Transverse colon (tissue), 4 donors: Measurements from ENCODE around the gene TTLL4. TPM values are rescaled to one million over a fixed set of nuclear protein-coding genes. Genes with fewer than 3 reads are reported as not detected.

Experiments used
- DNase-seq: peaks from one replicate; pipeline ENCODE4 v3.0.0-alpha.2; 2019
- H3K27ac ChIP-seq, 4 donors: fragments of 200-600 bp; sonication (generic); 2 replicates each; pipeline ENCODE4 v1.5.1; 2016 to 2018; ENCODE audit warnings: inconsistent platforms in 4 of 4
- H3K27me3 ChIP-seq: fragments of 200-600 bp; sonication (generic); 2 replicates; pipeline ENCODE4 v1.5.1; 2017; ENCODE audit warnings: inconsistent platforms
- H3K36me3 ChIP-seq, 4 donors: fragments of 200-600 bp; sonication (generic); 2 replicates each; pipeline ENCODE4 v1.5.1; 2017 to 2019; ENCODE audit warnings: inconsistent platforms in 4 of 4
- H3K4me1 ChIP-seq, 4 donors: fragments of 200-600 bp; sonication (generic); 2 replicates each; pipeline ENCODE4 v1.5.1; 2017 to 2020; ENCODE audit warnings: inconsistent platforms in 4 of 4
- H3K4me3 ChIP-seq, 4 donors: fragments of 200-600 bp; sonication (generic); 1 replicate in 1 of 4; 2 replicates in 3 of 4; pipeline versions ENCODE4 v1.5.1 to v1.6.1; 2017 to 2019; ENCODE audit warnings: inconsistent platforms in 4 of 4
- H3K9me3 ChIP-seq, 2 donors: fragments of 200-600 bp; sonication (generic); 2 replicates each; pipeline ENCODE4 v1.5.1; 2017 to 2019; ENCODE audit warnings: inconsistent platforms in 2 of 2
- CTCF ChIP-seq, 5 experiments: fragments of 200-600 bp in 3 of 5; fragments of 450-650 bp in 2 of 5; sonication (generic) in 3 of 5; IDR thresholded peaks; 1 replicate in 2 of 5; 2 replicates in 3 of 5; pipeline ENCODE4 v1.5.1; 2016 to 2017; ENCODE audit warnings: antibody characterized with exemption in 5 of 5, inconsistent platforms in 3 of 5, mild to moderate bottlenecking in 2 of 5, moderate library complexity in 1 of 5
- EP300 ChIP-seq: sonication (generic); formaldehyde crosslinking; IDR thresholded peaks from one replicate; pipeline ENCODE4 v1.6.1; 2017; ENCODE audit warnings: antibody characterized with exemption, low read depth
- POLR2A ChIP-seq: fragments of 450-650 bp; IDR thresholded peaks from one replicate; pipeline ENCODE4 v1.6.1; 2016; ENCODE audit warnings: antibody characterized with exemption, mild to moderate bottlenecking, moderate library complexity
- POLR2AphosphoS5 ChIP-seq, 3 donors: sonication (generic); formaldehyde crosslinking; IDR thresholded peaks; one replicate each; pipeline ENCODE4 v1.6.1; 2016; ENCODE audit warnings: antibody characterized with exemption in 3 of 3
- WGBS, 2 donors: methylation state at CpG; one replicate each; pipeline ENCODE4 v1.1.5; 2018; ENCODE audit warnings: low coverage in 1 of 2; 5-methylcytosine and 5-hydroxymethylcytosine counted together
- in situ Hi-C, 4 donors: fragments of 200-750 bp; cut with MboI; loops; one replicate each; pipeline versions ENCODE4 v1.15.0 to v1.15.1; 2017; ENCODE audit warnings: low sequenced_read_pairs in 3 of 4, low pct_ligation_motif_present in 1 of 4, low pct_unique_long_range_greater_than_20kb in 1 of 4
- intact Hi-C: fragments of 100-400 bp; cut with DNase I; formaldehyde crosslinking; loops from one replicate; pipeline ENCODE4 v1.15.1; 2023; ENCODE audit warnings: low total_unique reads
- total RNA-seq, 4 donors: library from RNA; depleted of rRNA; stranded (reverse); fragments of >200 nt; gene quantifications; one replicate each; pipeline ENCODE4 v1.1.0, GENCODE V29; 2016

Gene TTLL4
- total RNA-seq = 10 to 100 TPM in 3 of 4 donors, 1 to 10 TPM in 1; 6.0 to 26.0 (median 15.9) TPM

GRCh38 chr2:218710687-218711549, at the start of gene TTLL4:
Gene TTLL4 (plus strand): TSS chr2:218710835. CDS start chr2:218737677, 26,842 bp downstream.
- intact Hi-C loops = loop anchor here (5.0 kb wide), 1 partner anchor 759 kb away; no protein-coding TSS in a partner anchor
- in situ Hi-C loops = loop anchor here in 1 of 4 donors (25.0 kb wide), 1 partner anchor 126 kb away; the partner anchor contains the start of gene PRKAG3
- Histone ChIP-seq H3K9me3 (no peaks in the 10 kb centered on the region), H3K4me3 (peak within 1 kb of the TSS; percentile 56 to 83 (median 77)), H3K36me3 (no peaks in the 10 kb centered on the region), H3K27me3 (no peaks in the 10 kb centered on the region), H3K27ac (peak within 1 kb of the TSS; percentile 90 to 95 (median 93)), H3K4me1 (peaks cover 0 to 19% (median 11%) of the 10 kb centered on the region in 4 donors)
- TF ChIP-seq CTCF (IDR thresholded peaks at IDR 0.05) (peak; percentile 76 to 98 (median 90)), EP300 (no peak), POLR2AphosphoS5 (IDR thresholded peaks at IDR 0.05) (peak; percentile 82 to 94 (median 84)), POLR2A (peak; percentile 68)
- peak; percentile 98 for DNase-seq
- 0% methylated on average over 14 to 64 of the region's 74 CpGs for WGBS, 2 donors

GRCh38 chr2:218662377-218662776, 48.3 kb upstream of the TTLL4 start:
- Histone ChIP-seq H3K9me3 (no peaks in the 10 kb centered on the region), H3K4me3 (no peak overlapping the region), H3K27me3 (no peaks in the 10 kb centered on the region), H3K4me1 (peaks cover 14 to 21% (median 17%) of the 10 kb centered on the region in 4 donors), H3K36me3 (peaks cover 0 to 36% (median 18%) of the 10 kb centered on the region in 4 donors), H3K27ac (no peak overlapping the region)
- 83 to 87% methylated on average over 1 to 7 of the region's 7 CpGs for WGBS, 2 donors
- intact Hi-C loops (no loop called here), in situ Hi-C loops (no loop called here)
- no peak for TF ChIP-seq EP300
- TF ChIP-seq POLR2AphosphoS5 (IDR thresholded peaks at IDR 0.05) = no peak
- no peak for TF ChIP-seq CTCF (IDR thresholded peaks at IDR 0.05)
- no peak for TF ChIP-seq POLR2A
- DNase-seq = no peak

- no peaks in the 10 kb centered on the region for H3K9me3 ChIP-seq
- TF ChIP-seq CTCF (IDR thresholded peaks at IDR 0.05) = no peak
- TF ChIP-seq POLR2A = no peak
- no peak for TF ChIP-seq EP300
- DNase-seq = no peak
- in situ Hi-C loops = no loop called here
- H3K36me3 ChIP-seq = peaks cover 0 to 36% (median 20%) of the 10 kb centered on the region in 4 donors
- no peak overlapping the region for H3K27ac ChIP-seq
- intact Hi-C loops = no loop called here
- H3K4me3 ChIP-seq = no peak overlapping the region
- no peaks in the 10 kb centered on the region for H3K27me3 ChIP-seq
- H3K4me1 ChIP-seq = peaks cover 14 to 20% (median 17%) of the 10 kb centered on the region in 4 donors
- 91% methylated on average over 10 of the region's 10 CpGs; no CpG with 5 or more reads in 1 of the 2 donors for WGBS, 2 donors
These were observed 47.8 kb upstream of the TTLL4 start for GRCh38 chr2:218662827-218663226.

GRCh38 chr2:218663901-218664300, 46.7 kb upstream of the TTLL4 start:
- H3K27ac ChIP-seq = no peak overlapping the region
- H3K4me1 ChIP-seq = peaks cover 6 to 10% (median 7%) of the 10 kb centered on the region in 4 donors
- TF ChIP-seq EP300 = no peak
- no peak for TF ChIP-seq POLR2AphosphoS5 (IDR thresholded peaks at IDR 0.05)
- TF ChIP-seq CTCF (IDR thresholded peaks at IDR 0.05) = no peak
- no peak for TF ChIP-seq POLR2A
- intact Hi-C loops = no loop called here
- DNase-seq = no peak
- WGBS, 2 donors = 85% methylated on average over 15 of the region's 15 CpGs; no CpG with 5 or more reads in 1 of the 2 donors
- H3K4me3 ChIP-seq = no peak overlapping the region
- no peaks in the 10 kb centered on the region for H3K27me3 ChIP-seq
- peaks cover 0 to 39% (median 20%) of the 10 kb centered on the region in 4 donors for H3K36me3 ChIP-seq
- no peaks in the 10 kb centered on the region for H3K9me3 ChIP-seq
- in situ Hi-C loops = no loop called here
